ENCODE data around the gene ASPG. TPM values are rescaled to one million over a fixed set of nuclear protein-coding genes. Genes with fewer than 3 reads are reported as not detected.

ASPG gene
- total RNA-seq, 2 donors from 2014 or later, result not detected

GRCh38 chr14:104062281-104062680 is 23.2 kb upstream of the ASPG start:
- H3K9me3 Mint-ChIP-seq, result peaks cover 5% of the 10 kb centered on the region
- H3K36me3 Mint-ChIP-seq (ENCODE audit: low read depth), result no peaks in the 10 kb centered on the region
- H3K4me1 Mint-ChIP-seq, result no peaks in the 10 kb centered on the region
- ATAC-seq (replicated peaks), result no peak
- H3K27ac Mint-ChIP-seq, result no peak overlapping the region
- peaks cover 39% of the 10 kb centered on the region for H3K27me3 Mint-ChIP-seq
- no peak overlapping the region for H3K4me3 Mint-ChIP-seq

GRCh38 chr14:104064003-104064402 is 21.5 kb upstream of the ASPG start:
- no peak overlapping the region for H3K27ac Mint-ChIP-seq
- H3K27me3 Mint-ChIP-seq, result peaks cover 38% of the 10 kb centered on the region
- H3K4me3 Mint-ChIP-seq, result no peak overlapping the region
- no peaks in the 10 kb centered on the region for H3K4me1 Mint-ChIP-seq
- peaks cover 8% of the 10 kb centered on the region for H3K9me3 Mint-ChIP-seq
- H3K36me3 Mint-ChIP-seq (ENCODE audit: low read depth), result no peaks in the 10 kb centered on the region
- ATAC-seq (replicated peaks), result no peak

DNA sequence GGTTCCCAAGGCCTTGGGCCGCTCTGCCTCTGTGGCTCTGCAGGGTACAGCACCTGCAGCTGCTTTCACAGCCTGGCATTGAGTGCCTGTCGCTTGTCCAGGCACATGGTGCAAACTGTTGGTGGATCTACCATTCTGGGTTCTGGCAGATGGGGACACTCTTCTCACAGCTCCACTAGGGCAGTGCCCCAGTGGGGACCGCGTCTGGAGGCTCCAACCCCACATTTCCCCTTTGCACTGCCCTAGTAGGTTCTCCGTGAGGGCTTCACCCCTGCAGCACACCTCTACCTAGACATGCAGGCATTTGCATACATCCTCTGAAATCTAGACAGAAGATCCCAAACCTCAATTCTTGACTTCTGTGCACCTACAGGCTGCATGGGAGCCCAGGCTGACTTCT is 19.2 kb upstream of the ASPG start:
- no peaks in the 10 kb centered on the region for H3K36me3 Mint-ChIP-seq (ENCODE audit: low read depth)
- no peak overlapping the region for H3K4me3 Mint-ChIP-seq
- H3K27ac Mint-ChIP-seq, result no peak overlapping the region
- ATAC-seq (replicated peaks), result no peak
- peaks cover 39% of the 10 kb centered on the region for H3K27me3 Mint-ChIP-seq
- H3K9me3 Mint-ChIP-seq, result peaks cover 8% of the 10 kb centered on the region
- H3K4me1 Mint-ChIP-seq, result no peaks in the 10 kb centered on the region

GRCh38 chr14:104066719-104067295 is 18.7 kb upstream of the ASPG start:
- no peak for ATAC-seq (replicated peaks)
- Mint-ChIP-seq H3K4me1 (no peaks in the 10 kb centered on the region), H3K36me3 (ENCODE audit: low read depth) (no peaks in the 10 kb centered on the region), H3K27ac (no peak overlapping the region), H3K9me3 (peaks cover 8% of the 10 kb centered on the region), H3K27me3 (peaks cover 37% of the 10 kb centered on the region), H3K4me3 (no peak overlapping the region)

DNA sequence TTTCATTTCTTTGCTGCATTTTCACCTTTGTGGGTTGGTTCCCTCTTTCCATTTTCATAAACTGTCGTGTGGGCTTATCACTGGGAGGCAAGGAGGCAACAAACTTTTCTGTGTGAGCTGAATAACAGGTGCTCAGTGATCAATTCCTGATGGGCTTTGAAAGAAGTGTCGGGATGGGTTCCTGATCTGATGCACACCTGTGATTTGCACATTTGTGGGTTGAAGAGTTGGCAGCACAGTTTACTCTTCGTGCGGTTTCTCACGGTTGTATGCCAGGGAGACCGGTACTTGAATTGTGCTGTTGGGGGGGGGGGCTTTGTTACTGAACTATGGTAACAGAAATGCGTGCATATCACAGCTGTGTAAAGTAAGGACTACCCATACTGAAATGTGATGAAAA is 16.0 kb upstream of the ASPG start:
- no peaks in the 10 kb centered on the region for H3K4me1 Mint-ChIP-seq
- H3K4me3 Mint-ChIP-seq, result no peak overlapping the region
- no peak overlapping the region for H3K27ac Mint-ChIP-seq
- H3K9me3 Mint-ChIP-seq, result peaks cover 14% of the 10 kb centered on the region
- no peak for ATAC-seq (replicated peaks)
- no peaks in the 10 kb centered on the region for H3K36me3 Mint-ChIP-seq (ENCODE audit: low read depth)
- peaks cover 25% of the 10 kb centered on the region for H3K27me3 Mint-ChIP-seq

- Mint-ChIP-seq H3K27ac (no peak overlapping the region), H3K27me3 (peaks cover 12% of the 10 kb centered on the region), H3K4me3 (no peak overlapping the region), H3K36me3 (ENCODE audit: low read depth) (no peaks in the 10 kb centered on the region), H3K9me3 (peaks cover 6% of the 10 kb centered on the region), H3K4me1 (no peaks in the 10 kb centered on the region)
- ATAC-seq (replicated peaks), result no peak
These were observed 12.9 kb upstream of the ASPG start for GRCh38 chr14:104072586-104072985.

DNA sequence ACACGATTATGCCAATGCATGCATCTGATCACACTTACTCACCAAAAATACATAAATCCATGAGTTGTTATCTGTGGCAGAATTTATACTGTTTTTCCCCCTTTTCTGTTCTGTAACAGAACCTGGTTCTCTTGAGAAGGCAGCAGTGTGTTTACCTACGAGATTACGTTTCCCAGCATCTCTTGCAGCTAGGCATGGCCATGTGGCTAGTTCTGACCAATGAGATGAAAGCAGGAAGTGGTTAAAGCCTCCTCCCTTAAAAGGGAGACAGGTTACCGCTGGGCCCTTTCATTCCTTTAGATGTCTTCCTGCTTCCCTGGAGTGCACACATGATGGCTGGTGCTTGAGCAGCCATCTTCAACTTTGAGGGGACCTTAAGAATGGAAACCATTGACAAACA is 11.7 kb upstream of the ASPG start:
- Mint-ChIP-seq H3K4me1 (peaks cover 6% of the 10 kb centered on the region), H3K9me3 (peaks cover 6% of the 10 kb centered on the region), H3K27me3 (peaks cover 9% of the 10 kb centered on the region), H3K27ac (no peak overlapping the region), H3K36me3 (ENCODE audit: low read depth) (no peaks in the 10 kb centered on the region), H3K4me3 (no peak overlapping the region)
- ATAC-seq (replicated peaks), result no peak

DNA sequence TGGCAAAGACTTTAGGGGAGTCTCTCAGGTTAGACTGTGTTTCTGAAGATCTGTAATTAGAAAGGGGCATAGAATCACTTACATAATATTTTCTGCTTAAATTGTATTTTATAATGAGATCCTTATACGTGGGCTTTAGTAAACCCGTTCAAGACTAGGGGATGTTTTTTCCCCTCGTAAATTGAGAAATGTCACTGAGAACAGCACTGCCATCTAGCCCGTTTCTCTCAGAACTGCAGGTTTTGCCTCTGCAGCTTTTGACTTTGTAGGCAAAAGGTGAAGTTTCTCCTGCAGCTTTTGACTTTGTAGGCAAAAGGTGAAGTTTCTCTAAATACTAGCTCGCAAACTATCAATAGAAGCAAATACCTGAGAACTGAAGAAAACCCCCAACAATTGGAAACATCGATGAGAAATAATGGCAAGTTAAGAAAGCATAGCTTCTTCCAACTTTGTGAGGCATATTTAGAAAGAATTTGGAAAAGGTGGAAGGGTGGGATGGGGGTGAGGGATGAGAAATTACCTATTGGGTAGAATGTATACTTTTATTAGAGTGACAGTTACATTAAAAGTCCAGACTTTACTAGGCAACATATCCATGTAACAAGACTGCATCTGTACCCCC is 9.9 kb upstream of the ASPG start:
- H3K9me3 Mint-ChIP-seq, result peaks cover 6% of the 10 kb centered on the region

DNA sequence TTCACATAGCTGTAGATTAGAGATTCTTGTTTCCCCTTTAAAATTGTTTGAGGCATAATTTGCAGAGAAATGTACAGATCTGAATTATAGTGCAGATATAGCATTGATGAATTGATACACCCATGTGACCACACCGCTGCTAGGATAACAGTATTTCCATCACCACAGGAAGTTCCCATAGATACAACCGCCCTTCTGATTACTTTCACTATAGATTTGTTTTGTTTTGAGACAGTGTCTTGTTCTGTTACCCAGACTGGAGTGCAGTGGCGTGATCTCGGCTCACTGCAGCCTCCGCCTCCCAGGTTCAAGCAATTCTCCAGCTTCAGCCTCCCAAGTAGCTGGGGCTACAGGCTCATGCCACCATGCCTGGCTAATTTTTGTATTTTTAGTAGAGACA is 8.8 kb upstream of the ASPG start:
- Mint-ChIP-seq H3K4me3 (peak overlapping the region; percentile 4), H3K36me3 (ENCODE audit: low read depth) (no peaks in the 10 kb centered on the region), H3K27ac (no peak overlapping the region), H3K9me3 (peaks cover 6% of the 10 kb centered on the region), H3K4me1 (peaks cover 6% of the 10 kb centered on the region), H3K27me3 (no peaks in the 10 kb centered on the region)
- ATAC-seq (replicated peaks), result peak; percentile 42

More for the DNA sequence above, 9.9 kb upstream of the ASPG start:
- H3K27ac Mint-ChIP-seq, result no peak overlapping the region
- H3K27me3 Mint-ChIP-seq, result no peaks in the 10 kb centered on the region
- H3K4me3 Mint-ChIP-seq, result no peak overlapping the region
- no peaks in the 10 kb centered on the region for H3K36me3 Mint-ChIP-seq (ENCODE audit: low read depth)
- H3K4me1 Mint-ChIP-seq, result peaks cover 6% of the 10 kb centered on the region
- ATAC-seq (replicated peaks), result no peak

- Mint-ChIP-seq H3K27me3 (no peaks in the 10 kb centered on the region), H3K36me3 (ENCODE audit: low read depth) (no peaks in the 10 kb centered on the region), H3K4me3 (peak overlapping the region; percentile 58), H3K4me1 (peaks cover 6% of the 10 kb centered on the region), H3K9me3 (no peaks in the 10 kb centered on the region), H3K27ac (peak overlapping the region; percentile 77)
- ATAC-seq (replicated peaks), result peak; percentile 98
These were observed 7.5 kb upstream of the ASPG start for GRCh38 chr14:104078031-104078455.

DNA sequence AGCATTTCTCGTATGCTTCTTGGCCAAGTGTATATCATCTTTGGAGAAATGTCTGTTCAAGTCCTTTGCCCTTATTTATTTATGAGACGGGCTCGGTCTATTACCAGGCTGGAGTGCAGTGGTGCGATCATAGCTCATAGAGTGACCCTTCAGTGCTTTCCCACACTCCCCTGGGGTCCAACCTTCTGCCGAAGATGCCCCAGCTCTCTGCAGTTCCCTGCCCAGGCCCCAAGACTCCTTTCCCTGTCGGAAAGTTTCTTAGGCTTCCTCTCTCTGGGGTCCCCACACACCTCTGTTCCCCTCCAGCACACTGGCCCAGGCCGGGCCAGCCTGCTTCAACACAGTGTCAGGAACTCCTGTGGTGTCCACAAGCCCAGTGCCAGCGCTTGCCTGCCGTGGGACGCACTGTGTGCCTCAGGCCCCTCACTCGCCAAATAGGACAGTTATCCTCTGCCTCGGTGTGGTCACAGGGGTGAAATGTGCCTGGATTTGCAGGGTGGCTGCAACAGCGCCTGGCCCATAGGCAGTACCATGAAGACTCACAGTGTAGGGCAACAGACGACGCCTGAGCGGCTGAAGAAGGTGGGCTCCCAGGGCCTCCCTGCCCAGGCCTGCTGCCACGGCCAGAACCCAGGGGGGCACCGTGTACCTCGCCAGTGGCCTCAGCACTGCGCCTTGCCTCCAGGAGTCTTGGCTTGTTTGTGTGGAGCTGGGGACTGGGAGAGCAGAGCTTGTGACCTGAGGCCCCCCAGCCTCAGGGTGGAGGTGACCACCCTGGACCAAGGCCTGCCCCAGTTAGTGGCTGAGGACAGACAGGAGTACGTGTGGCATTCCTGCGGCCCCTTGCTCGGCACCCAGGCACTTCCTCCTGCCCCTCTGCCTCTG is 4.9 kb upstream of the ASPG start:
- Mint-ChIP-seq H3K27me3 (peaks cover 4% of the 10 kb centered on the region), H3K9me3 (no peaks in the 10 kb centered on the region), H3K4me1 (peaks cover 6% of the 10 kb centered on the region), H3K27ac (no peak overlapping the region), H3K36me3 (ENCODE audit: low read depth) (no peaks in the 10 kb centered on the region), H3K4me3 (no peak overlapping the region)
- ATAC-seq (replicated peaks), result no peak

GRCh38 chr14:104081261-104081835 is 4.2 kb upstream of the ASPG start:
- H3K36me3 Mint-ChIP-seq (ENCODE audit: low read depth), result no peaks in the 10 kb centered on the region
- H3K27ac Mint-ChIP-seq, result no peak overlapping the region
- peaks cover 4% of the 10 kb centered on the region for H3K27me3 Mint-ChIP-seq
- peaks cover 6% of the 10 kb centered on the region for H3K4me1 Mint-ChIP-seq
- H3K9me3 Mint-ChIP-seq, result no peaks in the 10 kb centered on the region
- H3K4me3 Mint-ChIP-seq, result no peak overlapping the region
- no peak for ATAC-seq (replicated peaks)

DNA sequence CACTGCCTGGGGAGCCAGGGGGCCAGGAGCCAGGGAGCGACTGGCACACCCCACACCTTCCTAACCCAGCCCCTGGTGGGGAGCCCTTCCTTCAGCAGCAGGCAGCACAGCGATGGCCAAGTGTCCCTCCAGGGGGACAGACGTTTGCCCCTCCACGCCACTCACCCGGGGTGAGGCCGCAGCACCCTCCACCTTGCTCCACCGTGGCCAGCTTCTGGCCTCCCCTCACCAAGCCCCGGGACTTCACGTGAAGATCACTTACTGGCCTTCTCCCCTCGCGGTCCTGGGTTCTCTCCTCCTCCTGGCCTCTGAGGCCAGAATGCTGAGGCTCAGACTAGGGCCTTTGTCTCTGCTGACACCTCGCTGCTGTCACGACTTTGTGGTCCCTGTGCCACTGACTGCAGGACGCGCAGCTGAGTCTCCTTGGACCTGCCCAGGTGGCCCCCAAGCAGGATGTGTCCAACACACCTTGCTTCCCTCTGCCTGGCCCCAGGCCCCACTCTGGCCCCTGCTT is 3.5 kb upstream of the ASPG start:
- Mint-ChIP-seq H3K27ac (no peak overlapping the region), H3K4me3 (no peak overlapping the region), H3K9me3 (no peaks in the 10 kb centered on the region), H3K4me1 (peaks cover 6% of the 10 kb centered on the region), H3K27me3 (peaks cover 4% of the 10 kb centered on the region), H3K36me3 (ENCODE audit: low read depth) (no peaks in the 10 kb centered on the region)
- ATAC-seq (replicated peaks), result no peak

DNA sequence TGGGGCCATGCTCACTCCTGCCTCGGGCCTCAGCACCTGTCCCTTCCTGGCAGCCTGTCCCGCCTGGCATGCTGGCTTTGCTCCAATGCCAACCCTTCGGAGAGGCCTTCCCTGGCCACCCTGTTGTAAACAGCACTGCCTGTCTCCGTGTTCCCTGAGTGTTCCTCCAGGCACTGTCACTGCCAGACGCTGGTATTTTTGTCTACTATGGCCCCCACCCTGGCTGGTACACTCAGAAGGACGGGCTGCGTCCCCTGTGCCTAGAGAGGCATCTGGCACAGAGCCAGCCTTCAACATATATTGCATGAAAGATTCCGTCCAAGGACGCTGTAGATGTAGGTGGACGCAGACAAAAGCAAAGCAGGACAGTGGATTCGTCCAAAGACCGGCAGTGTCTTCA is 2.7 kb upstream of the ASPG start:
- H3K9me3 Mint-ChIP-seq, result no peaks in the 10 kb centered on the region
- ATAC-seq (replicated peaks), result no peak
- H3K36me3 Mint-ChIP-seq (ENCODE audit: low read depth), result no peaks in the 10 kb centered on the region
- H3K4me1 Mint-ChIP-seq, result peaks cover 4% of the 10 kb centered on the region
- H3K27ac Mint-ChIP-seq, result no peak overlapping the region
- H3K4me3 Mint-ChIP-seq, result no peak overlapping the region
- peaks cover 4% of the 10 kb centered on the region for H3K27me3 Mint-ChIP-seq

Data from activated T-helper 17 cell treated with anti-CD3 and anti-CD28 coated beads, Interleukin-2, amount 50 U/mL, for 72 hours (primary cell).